DND-41 (cell line): ENCODE results near the gene USP46.

Experiments
- ATAC-seq: fragments of 200-7000 bp; cut with Tn5 transposase; 3 replicates; pipeline ENCODE4 v1.9.1; 2021; ENCODE audit warnings: low read depth; ENCODE audit not compliant: insufficient read depth
- DNase-seq: peaks from one replicate; pipeline ENCODE4 v3.0.0-alpha.2; 2020
- H2AFZ ChIP-seq: 2 replicates; pipeline ENCODE4 v1.6.0; 2012; ENCODE audit warnings: low read depth, low read length
- H3K27ac ChIP-seq: 2 replicates; pipeline ENCODE4 v1.5.1; 2012; ENCODE audit warnings: low read length, inconsistent platforms
- H3K27me3 ChIP-seq: fragments of 200-600 bp; sonication (generic); 2 replicates; pipeline ENCODE4 v1.6.0; 2012; ENCODE audit warnings: low read length, mild to moderate bottlenecking, inconsistent platforms; ENCODE audit not compliant: insufficient read depth, poor library complexity
- H3K36me3 ChIP-seq: 2 replicates; pipeline ENCODE4 v1.5.1; 2012; ENCODE audit warnings: low read length, inconsistent platforms; ENCODE audit not compliant: insufficient read depth
- H3K4me1 ChIP-seq: 2 replicates; pipeline ENCODE4 v1.5.1; 2012; ENCODE audit warnings: mild to moderate bottlenecking, low read length; ENCODE audit not compliant: insufficient read depth
- H3K4me2 ChIP-seq: 2 replicates; pipeline ENCODE4 v1.6.0; 2012; ENCODE audit warnings: mild to moderate bottlenecking, moderate library complexity, low read length, inconsistent platforms; ENCODE audit not compliant: insufficient read depth
- H3K4me3 ChIP-seq, 2 experiments: fragments of 200-600 bp in 1 of 2; shearing (Covaris generic) in 1 of 2; 2 replicates each; pipeline ENCODE4 v1.5.1; 2012 to 2016; ENCODE audit warnings: inconsistent platforms in 2 of 2, low read length in 2 of 2, mild to moderate bottlenecking in 2 of 2, low read depth in 1 of 2, moderate library complexity in 1 of 2
- H3K79me2 ChIP-seq: 2 replicates; pipeline ENCODE4 v1.6.0; 2012; ENCODE audit warnings: low read length, inconsistent platforms; ENCODE audit not compliant: insufficient read depth
- H3K9ac ChIP-seq: 2 replicates; pipeline ENCODE4 v1.6.0; 2012; ENCODE audit warnings: low read depth, mild to moderate bottlenecking, inconsistent platforms, low read length, moderate library complexity
- H3K9me3 ChIP-seq: 2 replicates; pipeline ENCODE4 v1.5.1; 2012; ENCODE audit warnings: low read length, moderate library complexity, mild to moderate bottlenecking, inconsistent platforms; ENCODE audit not compliant: insufficient read depth, severe bottlenecking
- H4K20me1 ChIP-seq: 2 replicates; pipeline ENCODE4 v1.6.0; 2012; ENCODE audit warnings: low read length; ENCODE audit not compliant: insufficient read depth
- EZH2 ChIP-seq: IDR thresholded peaks from 3 replicates; pipeline ENCODE4 v1.6.1; 2012; ENCODE audit warnings: borderline replicate concordance, low read depth, mild to moderate bottlenecking, moderate library complexity, low read length, inconsistent platforms; ENCODE audit not compliant: severe bottlenecking
- TF ChIP-seq, protein P1 (sequence below): IDR thresholded peaks from 2 replicates; pipeline ENCODE4 v1.5.1; 2012; ENCODE audit warnings: borderline replicate concordance, low read length, moderate library complexity, mild to moderate bottlenecking; ENCODE audit not compliant: poor library complexity, severe bottlenecking; ENCODE audit errors: extremely low read depth

The USP46 gene

DNA sequence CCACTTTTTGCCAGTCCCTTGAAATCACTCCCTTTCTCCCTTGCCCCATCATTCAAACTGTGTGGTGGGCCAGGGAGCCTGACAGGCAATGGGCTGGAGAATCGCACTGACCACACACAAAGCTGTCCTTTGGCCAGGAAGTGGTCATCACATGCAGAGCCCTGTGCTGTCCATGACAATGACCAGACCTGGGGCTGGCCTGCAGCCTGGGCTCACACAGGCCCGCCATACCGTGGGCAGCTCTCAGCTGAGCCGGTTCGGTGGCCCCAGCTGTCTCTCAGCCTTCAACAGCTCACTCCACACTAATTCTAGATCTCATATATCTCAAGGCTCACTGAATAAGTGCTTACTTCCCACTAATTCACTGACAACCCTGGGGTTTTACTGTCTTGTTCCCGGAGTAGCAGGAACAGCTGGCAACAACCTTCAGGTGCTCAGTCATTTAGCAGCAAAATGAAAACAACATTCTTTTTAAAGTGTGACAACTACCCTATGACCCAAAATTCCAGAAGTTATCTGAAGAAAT is 48.0 kb downstream of the USP46 start:
- ATAC-seq = no peak

DNA sequence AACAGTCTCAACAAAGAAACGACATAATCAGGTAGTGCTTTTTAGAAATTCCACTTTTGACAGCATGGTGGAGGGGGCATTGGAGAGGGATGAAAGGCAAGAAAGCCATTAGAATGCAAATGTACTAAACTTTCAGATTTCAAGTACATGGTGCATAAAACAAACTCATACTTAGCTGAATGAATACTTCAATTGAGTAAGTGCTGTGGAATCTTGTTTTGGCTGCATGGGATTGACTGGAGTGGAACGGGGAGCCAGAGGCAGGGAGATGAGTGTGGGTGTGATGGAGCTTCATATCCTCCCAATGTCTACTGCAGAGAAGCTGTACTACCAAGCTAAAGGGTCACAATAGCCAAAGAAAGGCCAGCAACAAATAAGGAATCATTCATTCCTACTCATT is 52.4 kb downstream of the USP46 start:
- TF ChIP-seq EZH2 = no peak
- TF ChIP-seq, protein P1, sequence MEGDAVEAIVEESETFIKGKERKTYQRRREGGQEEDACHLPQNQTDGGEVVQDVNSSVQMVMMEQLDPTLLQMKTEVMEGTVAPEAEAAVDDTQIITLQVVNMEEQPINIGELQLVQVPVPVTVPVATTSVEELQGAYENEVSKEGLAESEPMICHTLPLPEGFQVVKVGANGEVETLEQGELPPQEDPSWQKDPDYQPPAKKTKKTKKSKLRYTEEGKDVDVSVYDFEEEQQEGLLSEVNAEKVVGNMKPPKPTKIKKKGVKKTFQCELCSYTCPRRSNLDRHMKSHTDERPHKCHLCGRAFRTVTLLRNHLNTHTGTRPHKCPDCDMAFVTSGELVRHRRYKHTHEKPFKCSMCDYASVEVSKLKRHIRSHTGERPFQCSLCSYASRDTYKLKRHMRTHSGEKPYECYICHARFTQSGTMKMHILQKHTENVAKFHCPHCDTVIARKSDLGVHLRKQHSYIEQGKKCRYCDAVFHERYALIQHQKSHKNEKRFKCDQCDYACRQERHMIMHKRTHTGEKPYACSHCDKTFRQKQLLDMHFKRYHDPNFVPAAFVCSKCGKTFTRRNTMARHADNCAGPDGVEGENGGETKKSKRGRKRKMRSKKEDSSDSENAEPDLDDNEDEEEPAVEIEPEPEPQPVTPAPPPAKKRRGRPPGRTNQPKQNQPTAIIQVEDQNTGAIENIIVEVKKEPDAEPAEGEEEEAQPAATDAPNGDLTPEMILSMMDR = no peak
- ATAC-seq (no peak), DNase-seq (no peak)
- Histone ChIP-seq H3K79me2 (no peaks in the 10 kb centered on the region), H3K9ac (no peak overlapping the region), H3K9me3 (no peaks in the 10 kb centered on the region), H3K27ac (no peak overlapping the region), H3K4me3 (no peak overlapping the region), H3K27me3 (no peaks in the 10 kb centered on the region), H3K4me2 (no peak overlapping the region), H4K20me1 (no peaks in the 10 kb centered on the region), H3K4me1 (no peaks in the 10 kb centered on the region), H2AFZ (no peak overlapping the region), H3K36me3 (peaks cover 8% of the 10 kb centered on the region; the same call in 1 of the 2 replicates)

More for the DNA sequence above, 48.0 kb downstream of the USP46 start:
- Histone ChIP-seq H3K9me3 (no peaks in the 10 kb centered on the region), H3K4me3 (no peak overlapping the region), H4K20me1 (no peaks in the 10 kb centered on the region), H2AFZ (no peak overlapping the region), H3K36me3 (peaks cover 11% of the 10 kb centered on the region; the same call in 1 of the 2 replicates), H3K9ac (no peak overlapping the region), H3K79me2 (no peaks in the 10 kb centered on the region), H3K27me3 (no peaks in the 10 kb centered on the region), H3K4me2 (no peak overlapping the region), H3K4me1 (no peaks in the 10 kb centered on the region), H3K27ac (no peak overlapping the region)
- TF ChIP-seq EZH2 = no peak
- TF ChIP-seq, protein P1 = no peak
- DNase-seq = no peak

DNA sequence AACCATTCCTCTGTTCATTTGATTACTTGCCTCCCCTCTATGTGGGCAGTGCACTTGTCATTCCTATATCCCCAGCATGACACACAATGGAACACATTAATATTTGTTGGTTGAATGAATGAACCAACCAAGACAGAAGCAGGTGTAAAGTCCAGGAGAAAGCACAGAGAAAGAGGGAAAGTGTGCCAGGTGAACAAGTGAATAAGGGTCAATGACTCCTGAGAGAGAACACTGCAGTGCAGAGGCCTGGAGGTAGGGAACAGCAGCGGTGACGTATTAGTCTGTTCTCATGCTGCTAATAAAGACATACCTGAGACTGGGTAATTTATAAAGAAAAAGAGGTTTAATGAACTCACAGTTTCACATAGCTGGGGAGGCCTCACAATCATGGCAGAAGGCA is 53.1 kb downstream of the USP46 start:
- Histone ChIP-seq H3K79me2 (no peaks in the 10 kb centered on the region), H3K4me2 (no peak overlapping the region), H3K27me3 (no peaks in the 10 kb centered on the region), H2AFZ (no peak overlapping the region), H3K9ac (no peak overlapping the region), H3K36me3 (peaks cover 9% of the 10 kb centered on the region; the same call in 1 of the 2 replicates), H3K27ac (no peak overlapping the region), H3K4me3 (no peak overlapping the region), H3K9me3 (no peaks in the 10 kb centered on the region), H3K4me1 (no peaks in the 10 kb centered on the region), H4K20me1 (no peaks in the 10 kb centered on the region)
- no peak for DNase-seq
- no peak for TF ChIP-seq EZH2
- TF ChIP-seq, protein P1 = no peak
- ATAC-seq = no peak

DNA sequence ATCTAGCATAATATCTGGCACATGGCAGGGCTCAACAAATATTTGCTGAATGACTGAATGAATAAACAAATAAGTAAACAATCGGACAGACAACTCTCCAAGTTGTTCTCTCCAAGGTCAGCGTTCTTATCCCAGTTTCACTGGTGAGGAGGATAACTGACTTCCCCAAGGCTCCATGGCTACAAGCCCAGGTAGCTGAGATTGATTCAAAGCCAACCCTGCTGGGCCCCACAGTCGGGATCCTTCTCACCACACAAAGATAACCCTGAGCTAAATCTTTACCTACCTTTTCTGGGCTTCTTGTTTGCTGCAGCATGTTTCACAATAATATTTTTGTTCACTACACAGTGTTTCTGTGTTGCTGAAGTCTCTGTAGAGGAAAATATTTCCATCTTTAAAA is 54.9 kb downstream of the USP46 start:
- Histone ChIP-seq H3K9me3 (no peaks in the 10 kb centered on the region), H4K20me1 (no peaks in the 10 kb centered on the region), H3K27me3 (no peaks in the 10 kb centered on the region), H3K36me3 (peaks cover 3% of the 10 kb centered on the region; the same call in 1 of the 2 replicates), H2AFZ (no peak overlapping the region), H3K4me3 (no peak overlapping the region; a peak in 1 of 4 replicates), H3K4me2 (no peak overlapping the region), H3K9ac (no peak overlapping the region), H3K4me1 (no peaks in the 10 kb centered on the region), H3K79me2 (no peaks in the 10 kb centered on the region), H3K27ac (no peak overlapping the region)
- no peak for TF ChIP-seq EZH2
- TF ChIP-seq, protein P1 = no peak
- DNase-seq (no peak), ATAC-seq (no peak)
